Left lobe of liver (tissue), 2 donors: ENCODE measurements around the gene IL20. TPM values are rescaled to one million over a fixed set of nuclear protein-coding genes. Genes with fewer than 3 reads are reported as not detected.
"Not testable (repeated sequence)": the region's sequence is repeated elsewhere in the genome, so short reads cannot be mapped to it uniquely, and the experiment has no call there.

Experiments
- ATAC-seq: fragments of 200-7000 bp; cut with Tn5 transposase; one replicate; pipeline ENCODE4 v1.9.1; 2020; ENCODE audit warnings: mild to moderate bottlenecking, moderate library complexity
- DNase-seq: peaks from one replicate; pipeline ENCODE4 v3.0.0-alpha.2; 2020; ENCODE audit warnings: low spot score
- total RNA-seq: library from RNA; stranded (reverse); gene quantifications from one replicate; pipeline ENCODE4 v1.2.1, GENCODE V29; 2021
- donor health status: DM: no; HTN: no; CAD: no; lungs with moderate emphysema.
- donor health status: DM: no; HTN: yes; CAD: no.

IL20 gene
- total RNA-seq, 1 donor from 2014 or later: not detected

GRCh38 chr1:206841609-206842323, 23.7 kb upstream of the IL20 start:
- DNase-seq (no peak), ATAC-seq (no peak)

- no peak for DNase-seq
- no peak for ATAC-seq
Measured at GRCh38 chr1:206842854-206843253, 22.6 kb upstream of the IL20 start.

- no peak for DNase-seq
- ATAC-seq: peak; percentile 59
Measured at GRCh38 chr1:206843626-206844025, 21.8 kb upstream of the IL20 start.

- ATAC-seq (no peak), DNase-seq (no peak)
Measured at GRCh38 chr1:206846487-206846886, 18.9 kb upstream of the IL20 start.

- DNase-seq (no peak), ATAC-seq (no peak)
Measured at GRCh38 chr1:206847337-206847834, 18.0 kb upstream of the IL20 start.

- DNase-seq (no peak), ATAC-seq (no peak)
Measured at GRCh38 chr1:206847946-206848345, 17.5 kb upstream of the IL20 start.

GRCh38 chr1:206850401-206850800, 15.0 kb upstream of the IL20 start:
- no peak for ATAC-seq

GRCh38 chr1:206851341-206852010, 13.9 kb upstream of the IL20 start:
- ATAC-seq (no peak), DNase-seq (no peak)

More at GRCh38 chr1:206850401-206850800, 15.0 kb upstream of the IL20 start:
- DNase-seq: no peak

GRCh38 chr1:206852662-206853061, 12.8 kb upstream of the IL20 start:
- DNase-seq, ATAC-seq: not testable (repeated sequence)

- not testable (repeated sequence) for DNase-seq, ATAC-seq
Measured at GRCh38 chr1:206853696-206854095, 11.7 kb upstream of the IL20 start.

- DNase-seq (no peak), ATAC-seq (peak; percentile 22)
Measured at GRCh38 chr1:206854401-206855129, 10.9 kb upstream of the IL20 start.

- ATAC-seq (no peak), DNase-seq (no peak)
Measured at GRCh38 chr1:206855859-206856258, 9.6 kb upstream of the IL20 start.

GRCh38 chr1:206856674-206857464, 8.6 kb upstream of the IL20 start:
- ATAC-seq (peak; percentile 31), DNase-seq (no peak)

- no peak for DNase-seq
- ATAC-seq: peak; percentile 23
Measured at GRCh38 chr1:206859082-206859521, 6.3 kb upstream of the IL20 start.

GRCh38 chr1:206860165-206860564, 5.3 kb upstream of the IL20 start:
- ATAC-seq (no peak), DNase-seq (no peak)

GRCh38 chr1:206863266-206863665, 2.2 kb upstream of the IL20 start:
- no peak for DNase-seq
- ATAC-seq: no peak

GRCh38 chr1:206866062-206866461, 639 bp downstream of the IL20 start:
- DNase-seq (no peak), ATAC-seq (no peak)

GRCh38 chr1:206867239-206867638, 1.8 kb downstream of the IL20 start:
- DNase-seq (no peak), ATAC-seq (no peak)

GRCh38 chr1:206867716-206868115, 2.3 kb downstream of the IL20 start:
- DNase-seq (no peak), ATAC-seq (no peak)

GRCh38 chr1:206868264-206868663, 2.8 kb downstream of the IL20 start:
- no peak for DNase-seq
- ATAC-seq: no peak

- DNase-seq: no peak
- ATAC-seq: no peak
Measured at GRCh38 chr1:206872139-206872538, 6.7 kb downstream of the IL20 start.
